Osteoblast (primary cell): ENCODE results near the gene PIGN. TPM values are rescaled to one million over a fixed set of nuclear protein-coding genes. Genes with fewer than 3 reads are reported as not detected.
A peak's percentile ranks its signal among the peaks of the same experiment; 100 is the strongest.
"Not testable (repeated sequence)": the region's sequence is repeated elsewhere in the genome, so short reads cannot be mapped to it uniquely, and the experiment has no call there.

Experiments
- DNase-seq: peaks from one replicate; pipeline ENCODE4 v3.0.0; 2011; ENCODE audit warnings: low spot score, mixed read lengths; ENCODE audit not compliant: insufficient read length; ENCODE audit errors: missing footprints
- H2AFZ ChIP-seq: 2 replicates; pipeline ENCODE4 v1.6.0; 2011; ENCODE audit warnings: mild to moderate bottlenecking, low read length
- H3K27ac ChIP-seq: 2 replicates; pipeline ENCODE4 v1.5.1; 2011; ENCODE audit warnings: mild to moderate bottlenecking, low read depth, low read length, moderate library complexity
- H3K27me3 ChIP-seq: 2 replicates; pipeline ENCODE4 v1.6.0; 2012; ENCODE audit warnings: mild to moderate bottlenecking, control low read depth, inconsistent platforms, low read length, moderate library complexity; ENCODE audit not compliant: insufficient read depth
- H3K36me3 ChIP-seq: 2 replicates; pipeline ENCODE4 v1.5.1; 2011; ENCODE audit warnings: mild to moderate bottlenecking, low read length, control low read depth, moderate library complexity; ENCODE audit not compliant: insufficient read depth
- H3K4me1 ChIP-seq: 2 replicates; pipeline ENCODE4 v1.5.1; 2011; ENCODE audit warnings: mild to moderate bottlenecking, low read length, control low read depth, moderate library complexity; ENCODE audit not compliant: insufficient read depth
- H3K4me2 ChIP-seq: 2 replicates; pipeline ENCODE4 v1.6.0; 2011; ENCODE audit warnings: mild to moderate bottlenecking, low read length; ENCODE audit not compliant: insufficient read depth
- H3K4me3 ChIP-seq: fragments of 200-600 bp; sonication (generic); 3 replicates; pipeline ENCODE4 v1.5.1; 2012; ENCODE audit warnings: mild to moderate bottlenecking, low read length, inconsistent platforms; ENCODE audit not compliant: insufficient read depth
- H3K79me2 ChIP-seq: 2 replicates; pipeline ENCODE4 v1.6.0; 2012; ENCODE audit warnings: mild to moderate bottlenecking, low read length, control low read depth, inconsistent platforms; ENCODE audit not compliant: insufficient read depth
- H3K9me3 ChIP-seq: 2 replicates; pipeline ENCODE4 v1.5.1; 2011; ENCODE audit warnings: low read depth, low read length, control low read depth
- H4K20me1 ChIP-seq: 2 replicates; pipeline ENCODE4 v1.6.0; 2012; ENCODE audit warnings: mild to moderate bottlenecking, low read length, control low read depth; ENCODE audit not compliant: insufficient read depth
- total RNA-seq: library from RNA; depleted of rRNA; stranded (reverse); fragments of >200 nt; gene quantifications from 2 replicates; pipeline ENCODE4 v1.2.3, GENCODE V29; 2012
- TF ChIP-seq, protein P1 (sequence below): IDR thresholded peaks from 2 replicates; pipeline ENCODE4 v1.5.1; 2011; ENCODE audit warnings: mild to moderate bottlenecking, low read depth, low read length, moderate library complexity; ENCODE audit errors: extremely low read depth

The PIGN gene
- total RNA-seq, 1 donor = 44.2 TPM

GRCh38 chr18:62037989-62038778 is 148.7 kb downstream of the PIGN start:
- Histone ChIP-seq H3K79me2 (no peaks in the 10 kb centered on the region), H4K20me1 (no peaks in the 10 kb centered on the region), H3K4me1 (peaks cover 14% of the 10 kb centered on the region), H3K4me3 (no peak overlapping the region), H3K4me2 (peak overlapping the region; percentile 41), H3K36me3 (no peaks in the 10 kb centered on the region), H2AFZ (no peak overlapping the region), H3K27ac (peak overlapping the region; percentile 54), H3K27me3 (no peaks in the 10 kb centered on the region), H3K9me3 (no peaks in the 10 kb centered on the region)
- DNase-seq = peak; percentile 62
- TF ChIP-seq, protein P1, sequence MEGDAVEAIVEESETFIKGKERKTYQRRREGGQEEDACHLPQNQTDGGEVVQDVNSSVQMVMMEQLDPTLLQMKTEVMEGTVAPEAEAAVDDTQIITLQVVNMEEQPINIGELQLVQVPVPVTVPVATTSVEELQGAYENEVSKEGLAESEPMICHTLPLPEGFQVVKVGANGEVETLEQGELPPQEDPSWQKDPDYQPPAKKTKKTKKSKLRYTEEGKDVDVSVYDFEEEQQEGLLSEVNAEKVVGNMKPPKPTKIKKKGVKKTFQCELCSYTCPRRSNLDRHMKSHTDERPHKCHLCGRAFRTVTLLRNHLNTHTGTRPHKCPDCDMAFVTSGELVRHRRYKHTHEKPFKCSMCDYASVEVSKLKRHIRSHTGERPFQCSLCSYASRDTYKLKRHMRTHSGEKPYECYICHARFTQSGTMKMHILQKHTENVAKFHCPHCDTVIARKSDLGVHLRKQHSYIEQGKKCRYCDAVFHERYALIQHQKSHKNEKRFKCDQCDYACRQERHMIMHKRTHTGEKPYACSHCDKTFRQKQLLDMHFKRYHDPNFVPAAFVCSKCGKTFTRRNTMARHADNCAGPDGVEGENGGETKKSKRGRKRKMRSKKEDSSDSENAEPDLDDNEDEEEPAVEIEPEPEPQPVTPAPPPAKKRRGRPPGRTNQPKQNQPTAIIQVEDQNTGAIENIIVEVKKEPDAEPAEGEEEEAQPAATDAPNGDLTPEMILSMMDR = no peak

DNA sequence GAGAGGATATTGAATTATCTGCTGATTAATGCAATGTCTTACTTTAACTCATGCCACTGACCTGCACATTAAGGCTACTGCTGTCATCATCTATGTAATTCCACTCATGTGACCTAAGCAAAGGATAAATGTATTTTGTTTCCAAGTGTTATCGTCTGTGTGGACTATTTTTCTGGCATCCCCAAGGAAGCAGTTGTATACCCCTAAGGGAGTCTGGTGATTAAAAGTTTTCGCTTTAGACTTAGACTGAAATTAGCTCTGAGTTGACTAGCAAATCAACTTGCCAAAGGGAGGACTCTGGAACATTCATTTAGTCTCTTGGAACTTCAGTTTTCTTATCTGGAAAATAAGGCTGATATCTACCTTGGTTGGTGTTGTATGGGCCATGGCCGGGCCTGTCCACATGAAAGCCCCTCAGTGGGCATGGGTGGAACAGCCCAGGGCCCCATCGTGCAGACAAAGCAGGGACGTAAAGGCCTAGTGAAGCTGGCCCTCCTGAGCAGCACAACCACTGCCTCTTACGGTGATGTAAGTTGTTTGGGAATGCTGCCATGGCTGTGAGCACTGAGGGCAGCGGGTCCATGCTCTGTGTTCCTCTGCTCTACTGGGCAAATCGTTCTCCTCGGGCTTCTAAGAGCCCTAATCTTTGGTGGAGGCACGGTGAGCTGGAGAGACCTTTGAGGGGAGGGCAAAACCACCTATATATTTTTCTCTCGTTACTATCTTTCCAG is 149.7 kb downstream of the PIGN start:
- Histone ChIP-seq H3K27ac (no peak overlapping the region), H3K4me3 (no peak overlapping the region), H3K36me3 (no peaks in the 10 kb centered on the region), H3K9me3 (no peaks in the 10 kb centered on the region), H2AFZ (no peak overlapping the region), H3K4me2 (no peak overlapping the region), H3K79me2 (no peaks in the 10 kb centered on the region), H3K4me1 (peaks cover 14% of the 10 kb centered on the region), H3K27me3 (no peaks in the 10 kb centered on the region), H4K20me1 (no peaks in the 10 kb centered on the region)
- TF ChIP-seq, protein P1 = no peak
- DNase-seq = no peak

DNA sequence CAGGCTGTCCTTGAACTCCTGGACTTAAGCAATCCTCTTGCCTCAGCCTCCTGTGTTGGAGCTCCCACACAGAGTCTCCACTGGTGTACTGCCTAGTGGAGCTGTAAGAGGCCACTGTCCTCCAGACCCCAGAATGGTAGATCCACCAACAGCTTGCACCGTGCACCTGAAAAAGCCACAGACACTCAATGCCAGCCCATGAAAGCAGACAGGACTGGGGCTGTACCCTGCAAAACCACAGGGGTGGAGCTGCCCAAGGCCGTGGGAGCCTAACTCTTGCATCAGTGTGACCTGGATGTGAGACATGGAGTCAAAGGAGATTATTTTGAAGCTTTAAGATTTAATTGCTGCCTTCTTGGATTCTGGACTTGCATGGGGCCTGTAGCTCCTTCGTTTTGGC is 152.6 kb downstream of the PIGN start:
- not testable (repeated sequence) for H3K4me3 ChIP-seq, H3K79me2 ChIP-seq, H2AFZ ChIP-seq, H3K36me3 ChIP-seq, H3K27me3 ChIP-seq, H3K9me3 ChIP-seq, H3K4me2 ChIP-seq, DNase-seq, H3K27ac ChIP-seq, H4K20me1 ChIP-seq
- H3K4me1 ChIP-seq = peaks cover 17% of the 10 kb centered on the region

GRCh38 chr18:62033756-62034155 is 153.1 kb downstream of the PIGN start:
- TF ChIP-seq, protein P1 = no peak
- Histone ChIP-seq H3K27me3 (no peaks in the 10 kb centered on the region), H3K4me3 (no peak overlapping the region), H3K9me3 (no peaks in the 10 kb centered on the region), H3K4me2 (no peak overlapping the region), H3K79me2 (no peaks in the 10 kb centered on the region), H3K4me1 (peaks cover 16% of the 10 kb centered on the region), H4K20me1 (no peaks in the 10 kb centered on the region), H2AFZ (no peak overlapping the region), H3K27ac (no peak overlapping the region), H3K36me3 (no peaks in the 10 kb centered on the region)
- no peak for DNase-seq
